ENCODE results near the gene ATP2B3. TPM values are rescaled to one million over a fixed set of nuclear protein-coding genes. Genes with fewer than 3 reads are reported as not detected.

Gene ATP2B3
- total RNA-seq, 1 donor from 2014 or later, result not detected

DNA sequence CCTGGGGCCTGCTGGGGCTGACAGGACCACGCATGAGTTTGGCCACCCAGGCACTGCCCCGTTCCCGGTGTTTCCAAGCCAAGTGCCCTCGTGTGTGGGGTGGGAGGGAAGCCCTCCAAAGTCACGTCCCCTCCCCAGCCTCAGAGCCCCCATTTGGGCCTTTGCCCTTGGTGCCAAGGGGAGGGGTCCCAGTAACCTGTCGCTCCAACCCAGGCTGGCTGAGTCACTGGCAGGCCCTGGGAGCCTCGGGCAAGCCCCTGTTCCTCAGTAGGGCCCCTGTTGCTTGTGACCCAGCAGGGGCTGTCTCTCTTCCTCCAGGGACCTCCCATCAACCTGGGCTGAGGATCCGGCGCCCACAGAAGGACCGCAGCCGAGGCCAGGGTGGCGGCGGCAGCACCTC lies 36.4 kb upstream of the ATP2B3 start:
- intact Hi-C loops (cut with micrococcal nuclease), result no loop called here
- Mint-ChIP-seq H3K4me1 (no peaks in the 10 kb centered on the region), H3K36me3 (ENCODE audit: low read depth) (no peaks in the 10 kb centered on the region), H3K27ac (no peak overlapping the region), H3K4me3 (no peak overlapping the region), H3K27me3 (no peaks in the 10 kb centered on the region), H3K9me3 (no peaks in the 10 kb centered on the region)
- DNase-seq (no peak), ATAC-seq (ENCODE audit: low read depth) (no peak)
- ChIA-PET CTCF (no interaction called here), POLR2A (no interaction called here)
- no peak for TF ChIP-seq CTCF (IDR thresholded peaks at IDR 0.05)

DNA sequence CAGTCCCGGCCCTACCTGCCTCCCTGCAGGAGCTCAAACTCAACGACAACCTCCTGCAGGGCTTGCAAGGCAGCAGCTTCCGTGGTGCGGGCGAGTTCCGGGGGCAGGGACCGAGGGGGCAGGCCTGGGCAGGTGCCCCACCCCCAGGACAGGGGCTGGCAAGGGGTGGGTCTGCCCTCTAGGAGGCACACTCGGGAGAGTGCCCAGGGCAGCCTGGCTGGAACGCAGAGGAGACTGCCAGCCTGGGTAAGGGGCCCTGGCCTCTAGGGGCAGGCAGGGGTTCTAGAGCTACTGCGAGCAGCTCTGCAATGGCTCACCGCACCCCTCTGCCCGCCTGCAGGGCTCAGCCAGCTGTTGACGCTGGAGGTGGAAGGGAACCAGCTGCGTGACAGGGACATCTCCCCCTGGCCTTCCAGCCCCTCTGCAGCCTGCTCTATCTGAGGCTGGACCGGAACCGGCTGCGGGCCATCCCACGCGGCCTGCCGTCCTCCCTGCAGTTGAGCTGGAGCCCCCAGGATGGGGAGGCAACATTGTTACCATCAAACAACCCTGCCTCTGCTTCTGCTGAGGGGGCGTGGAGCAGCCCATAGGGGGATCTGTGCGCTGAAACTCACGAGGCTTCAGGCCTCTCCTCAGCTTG lies 34.9 kb upstream of the ATP2B3 start:
- no peak for DNase-seq
- Mint-ChIP-seq H3K4me1 (no peaks in the 10 kb centered on the region), H3K4me3 (no peak overlapping the region), H3K36me3 (ENCODE audit: low read depth) (no peaks in the 10 kb centered on the region), H3K27me3 (peaks cover 2% of the 10 kb centered on the region), H3K27ac (no peak overlapping the region), H3K9me3 (no peaks in the 10 kb centered on the region)
- POLR2A ChIA-PET, result no interaction called here
- intact Hi-C loops (cut with micrococcal nuclease), result no loop called here
- ATAC-seq (ENCODE audit: low read depth), result no peak
- no peak for TF ChIP-seq CTCF (IDR thresholded peaks at IDR 0.05)
- CTCF ChIA-PET, result no interaction called here

DNA sequence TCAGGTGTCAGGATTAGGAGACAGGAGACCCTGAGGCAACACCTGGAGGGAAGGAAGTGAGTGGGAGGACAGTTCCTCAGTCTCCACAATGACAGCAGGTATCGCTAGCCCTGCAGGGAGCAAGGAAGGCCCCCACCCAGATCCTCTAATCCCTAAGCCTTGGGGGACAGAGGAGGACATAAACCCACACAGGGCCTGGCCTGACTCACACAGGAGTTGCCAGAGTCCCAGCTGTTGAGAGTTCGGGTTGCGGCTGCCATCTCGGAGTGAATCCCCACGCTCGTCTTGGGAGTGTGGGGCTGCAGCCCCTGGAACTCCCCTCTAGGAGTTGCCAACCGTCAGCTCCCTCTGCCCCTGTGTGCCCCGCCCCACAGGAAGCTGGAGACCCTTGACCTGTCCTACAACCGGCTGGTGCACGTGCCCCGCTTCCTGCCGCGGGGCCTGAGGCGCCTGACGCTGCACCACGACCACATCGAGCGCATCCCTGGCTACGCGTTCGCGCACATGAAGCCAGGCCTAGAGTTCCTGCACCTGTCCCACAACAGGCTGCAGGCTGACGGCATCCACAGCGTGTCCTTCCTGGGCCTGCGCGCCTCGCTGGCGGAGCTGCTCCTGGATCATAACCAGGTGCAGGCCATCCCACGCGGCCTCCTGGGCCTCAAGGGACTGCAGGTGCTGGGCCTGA lies 31.9 kb upstream of the ATP2B3 start:
- POLR2A ChIA-PET, result no interaction called here
- ATAC-seq (ENCODE audit: low read depth), result no peak
- Mint-ChIP-seq H3K4me3 (no peak overlapping the region), H3K9me3 (no peaks in the 10 kb centered on the region), H3K36me3 (ENCODE audit: low read depth) (no peaks in the 10 kb centered on the region), H3K4me1 (no peaks in the 10 kb centered on the region), H3K27ac (no peak overlapping the region), H3K27me3 (peaks cover 2% of the 10 kb centered on the region)
- no peak for DNase-seq
- intact Hi-C loops (cut with micrococcal nuclease), result no loop called here
- TF ChIP-seq CTCF (IDR thresholded peaks at IDR 0.05), result no peak
- CTCF ChIA-PET, result no interaction called here

GRCh38 chrX:153486171-153486570 lies 31.3 kb upstream of the ATP2B3 start:
- intact Hi-C loops (cut with micrococcal nuclease), result no loop called here
- ATAC-seq (ENCODE audit: low read depth), result no peak
- Mint-ChIP-seq H3K27ac (no peak overlapping the region), H3K36me3 (ENCODE audit: low read depth) (no peaks in the 10 kb centered on the region), H3K27me3 (peaks cover 2% of the 10 kb centered on the region), H3K9me3 (no peaks in the 10 kb centered on the region), H3K4me3 (no peak overlapping the region), H3K4me1 (no peaks in the 10 kb centered on the region)
- no peak for TF ChIP-seq CTCF (IDR thresholded peaks at IDR 0.05)
- DNase-seq, result no peak
- POLR2A ChIA-PET, result no interaction called here
- CTCF ChIA-PET, result no interaction called here

DNA sequence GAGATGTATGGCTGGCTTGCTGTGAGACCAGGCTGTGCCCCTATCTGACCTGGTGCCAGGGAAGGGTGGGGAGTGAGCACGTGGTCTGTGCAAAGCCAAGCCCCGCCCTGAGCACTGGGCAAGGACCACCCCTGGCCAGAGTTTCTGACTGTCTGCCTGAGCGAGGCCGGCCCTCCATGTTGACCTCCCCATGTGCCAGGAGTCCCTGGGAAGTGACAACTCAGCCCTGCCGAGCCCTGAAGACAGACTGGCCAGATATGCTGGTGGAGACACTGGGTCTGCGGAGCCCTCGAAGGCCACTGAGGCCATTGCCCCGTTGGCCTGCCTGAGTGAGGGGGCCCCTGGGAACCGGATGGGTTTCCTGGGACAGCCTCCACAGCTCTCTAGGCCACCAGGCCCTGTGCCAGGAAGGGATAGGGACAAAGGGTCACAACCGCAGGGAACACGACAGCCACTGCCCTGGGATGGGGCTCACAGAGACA lies 29.8 kb upstream of the ATP2B3 start:
- ATAC-seq (ENCODE audit: low read depth) (no peak), DNase-seq (no peak)
- Mint-ChIP-seq H3K36me3 (ENCODE audit: low read depth) (no peaks in the 10 kb centered on the region), H3K9me3 (no peaks in the 10 kb centered on the region), H3K27ac (no peak overlapping the region), H3K4me3 (no peak overlapping the region), H3K27me3 (peaks cover 2% of the 10 kb centered on the region), H3K4me1 (no peaks in the 10 kb centered on the region)
- intact Hi-C loops (cut with micrococcal nuclease), result no loop called here
- ChIA-PET CTCF (no interaction called here), POLR2A (no interaction called here)
- no peak for TF ChIP-seq CTCF (IDR thresholded peaks at IDR 0.05)

All from activated B cell treated with CpG ODN at 0.5 μM for 24 hours (primary cell).